Left ventricle myocardium superior (tissue), 1 donor: ENCODE results near the gene IKZF1. TPM values are rescaled to one million over a fixed set of nuclear protein-coding genes. Genes with fewer than 3 reads are reported as not detected.

ENCODE experiments used
- ATAC-seq: fragments of 200-7000 bp; cut with Tn5 transposase; one replicate; pipeline ENCODE4 v1.9.1; 2020; ENCODE audit warnings: mild to moderate bottlenecking, moderate library complexity
- DNase-seq: peaks from one replicate; pipeline ENCODE4 v3.0.0-alpha.2; 2020
- intact Hi-C: fragments of 100-400 bp; cut with micrococcal nuclease; formaldehyde crosslinking; loops from one replicate; pipeline ENCODE4 v1.11.0; 2022
- total RNA-seq: library from RNA; stranded (reverse); fragmentation: NEBNext Ultra II Directional; extraction: Animal tissue kit (Norgen Biotek cat#: 25700); gene quantifications from one replicate; pipeline ENCODE4 v1.2.1, GENCODE V29; 2021
- donor health status: DM: no; HTN: yes; CAD: no; lungs with severe emphysema.

IKZF1 gene
- total RNA-seq, 1 donor from 2014 or later = 3.7 TPM

- intact Hi-C loops = no loop called here
- DNase-seq = no peak
- ATAC-seq = no peak
Measured at GRCh38 chr7:50347693-50348092, 43.2 kb downstream of the IKZF1 start.

GRCh38 chr7:50348469-50349162, 44.1 kb downstream of the IKZF1 start:
- no peak for ATAC-seq
- intact Hi-C loops = no loop called here

GRCh38 chr7:50349399-50349798, 44.9 kb downstream of the IKZF1 start:
- ATAC-seq (no peak), DNase-seq (no peak)
- intact Hi-C loops = no loop called here

More at GRCh38 chr7:50348469-50349162, 44.1 kb downstream of the IKZF1 start:
- no peak for DNase-seq

GRCh38 chr7:50349963-50350944, 45.7 kb downstream of the IKZF1 start:
- DNase-seq = no peak
- intact Hi-C loops = no loop called here

GRCh38 chr7:50351267-50351666, 46.8 kb downstream of the IKZF1 start:
- intact Hi-C loops = no loop called here
- ATAC-seq (no peak), DNase-seq (no peak)

More at GRCh38 chr7:50349963-50350944, 45.7 kb downstream of the IKZF1 start:
- no peak for ATAC-seq

GRCh38 chr7:50352282-50352681, 47.8 kb downstream of the IKZF1 start:
- DNase-seq (no peak), ATAC-seq (no peak)
- intact Hi-C loops = no loop called here

GRCh38 chr7:50352751-50353150, 48.2 kb downstream of the IKZF1 start:
- ATAC-seq (no peak), DNase-seq (no peak)
- intact Hi-C loops = no loop called here

- no peak for ATAC-seq
- intact Hi-C loops = no loop called here
- DNase-seq = no peak
Measured at GRCh38 chr7:50353201-50353600, 48.7 kb downstream of the IKZF1 start.

GRCh38 chr7:50353894-50354595, 49.5 kb downstream of the IKZF1 start:
- intact Hi-C loops = no loop called here
- no peak for ATAC-seq
- DNase-seq = no peak

GRCh38 chr7:50355817-50356178, 51.3 kb downstream of the IKZF1 start:
- intact Hi-C loops = no loop called here
- DNase-seq = no peak
- ATAC-seq = peak; percentile 70

- DNase-seq = peak; percentile 62
- peak; percentile 81 for ATAC-seq
- intact Hi-C loops = no loop called here
Measured at GRCh38 chr7:50356212-50356944, 51.9 kb downstream of the IKZF1 start.

- DNase-seq (no peak), ATAC-seq (no peak)
- intact Hi-C loops = no loop called here
Measured at GRCh38 chr7:50356945-50357268, 52.4 kb downstream of the IKZF1 start.

GRCh38 chr7:50357426-50357825, 52.9 kb downstream of the IKZF1 start:
- intact Hi-C loops = no loop called here
- ATAC-seq = no peak
- DNase-seq = no peak

- DNase-seq (no peak), ATAC-seq (no peak)
- intact Hi-C loops = no loop called here
Measured at GRCh38 chr7:50358041-50358705, 53.7 kb downstream of the IKZF1 start.

GRCh38 chr7:50358779-50359178, 54.3 kb downstream of the IKZF1 start:
- intact Hi-C loops = no loop called here
- ATAC-seq = no peak
- no peak for DNase-seq

GRCh38 chr7:50359258-50359994, 54.9 kb downstream of the IKZF1 start:
- intact Hi-C loops = no loop called here
- ATAC-seq (no peak), DNase-seq (no peak)

- intact Hi-C loops = no loop called here
- ATAC-seq = peak; percentile 12
- no peak for DNase-seq
Measured at GRCh38 chr7:50359995-50360925, 55.7 kb downstream of the IKZF1 start.
